Measurements from ENCODE around the gene ACD. TPM values are rescaled to one million over a fixed set of nuclear protein-coding genes. Genes with fewer than 3 reads are reported as not detected.

ACD gene
- total RNA-seq, 1 experiment from 2014 or later = 34.1 TPM

- Mint-ChIP-seq H3K27ac (no peak overlapping the region), H3K36me3 (ENCODE audit: insufficient read depth in 1 of 3, low read depth in 3 of 3) (peaks cover 10 to 29% (median 18%) of the 10 kb centered on the region in 3 experiments), H3K27me3 (ENCODE audit: low read depth) (peaks cover 4% of the 10 kb centered on the region), H3K4me1 (peaks cover 12 to 20% of the 10 kb centered on the region in 2 experiments), H3K4me3 (peak overlapping the region in 1 of 2 experiments; percentile 42; a peak in 1 of 5 replicates), H3K9me3 (no peaks in the 10 kb centered on the region; a peak in 1 of 5 replicates)
- H3K4me1 ChIP-seq (ENCODE audit: insufficient read depth, low read length) = no peaks in the 10 kb centered on the region
- no peak overlapping the region for H4K91ac ChIP-seq (ENCODE audit: insufficient read length, low read depth, low read length)
- H3K4me2 ChIP-seq (ENCODE audit: insufficient read depth, insufficient read length, low read length) = no peak overlapping the region
- no peak overlapping the region for H2AK5ac ChIP-seq (ENCODE audit: insufficient read length, low read length)
- no peak overlapping the region for H3K27ac ChIP-seq (ENCODE audit: insufficient read length, low read depth, low read length)
- no peak overlapping the region for H3K14ac ChIP-seq (ENCODE audit: insufficient read depth, low read length)
- no peak overlapping the region for H4K5ac ChIP-seq (ENCODE audit: insufficient read length, low read depth, low read length)
- no peaks in the 10 kb centered on the region; the same call in 1 of the 2 replicates for H3K27me3 ChIP-seq (ENCODE audit: insufficient read depth, low read length)
- no peak overlapping the region for H3K9ac ChIP-seq (ENCODE audit: extremely low read depth, insufficient read length, low read length)
- H2BK20ac ChIP-seq (ENCODE audit: low read depth, low read length, poor library complexity, severe bottlenecking) = no peak overlapping the region
- H3K23me2 ChIP-seq (ENCODE audit: insufficient read length, low read depth, low read length, poor library complexity, severe bottlenecking) = peaks cover 15% of the 10 kb centered on the region
- H3K18ac ChIP-seq (ENCODE audit: insufficient read length, low read depth, low read length) = no peak overlapping the region
- no peaks in the 10 kb centered on the region for H4K20me1 ChIP-seq (ENCODE audit: control insufficient read depth, insufficient read depth, insufficient read length)
- no peak overlapping the region for H3K23ac ChIP-seq (ENCODE audit: insufficient read length, low read depth, low read length)
- H3K79me1 ChIP-seq (ENCODE audit: insufficient read depth, low read depth, low read length, poor library complexity, severe bottlenecking) = no peaks in the 10 kb centered on the region
- WGBS (ENCODE audit: extremely low coverage, insufficient read length, low lambda C conversion rate) = no CpG with 5 or more reads among the region's 16 CpGs
- no peak overlapping the region for H4K8ac ChIP-seq (replicated peaks; ENCODE audit: insufficient read length, low read depth, low read length)
- H2BK12ac ChIP-seq (ENCODE audit: insufficient read length, low read depth, low read length) = no peak overlapping the region
- no peak overlapping the region for H2AFZ ChIP-seq (ENCODE audit: low read length)
- H3K9me3 ChIP-seq (ENCODE audit: control insufficient read depth, low read depth, low read length) = no peaks in the 10 kb centered on the region
- no peak overlapping the region for H2BK15ac ChIP-seq (ENCODE audit: low read depth, low read length)
- no peaks in the 10 kb centered on the region for H3K79me2 ChIP-seq (ENCODE audit: insufficient read depth, low read length)
- no peak for TF ChIP-seq CTCF (conservative IDR thresholded peaks at IDR 0.05)
- no peak overlapping the region for H2BK5ac ChIP-seq (ENCODE audit: insufficient read length, low read length)
- no peak overlapping the region for H2BK120ac ChIP-seq (ENCODE audit: low read depth, low read length, poor library complexity, severe bottlenecking)
- H3K4ac ChIP-seq (ENCODE audit: low read depth, low read length) = no peak overlapping the region
- H3T11ph ChIP-seq (ENCODE audit: low read length) = no peak overlapping the region
- DNase-seq = no peak
- H3K56ac ChIP-seq (ENCODE audit: insufficient read length, low read depth, low read length) = no peak overlapping the region
Observed at GRCh38 chr16:67657017-67657608, 2.9 kb downstream of the ACD start.

All from H9 (cell line).